Activated CD8-positive, alpha-beta T cell treated with anti-CD3 and anti-CD28 coated beads for 36 hours (primary cell): ENCODE data around the gene AADAT. TPM values are rescaled to one million over a fixed set of nuclear protein-coding genes. Genes with fewer than 3 reads are reported as not detected.

Experiments used
- ATAC-seq: fragments of 200-7000 bp; cut with Tn5 transposase; one replicate; pipeline ENCODE4 v1.10.0; 2021; ENCODE audit warnings: mild to moderate bottlenecking, moderate library complexity
- CTCF ChIA-PET: fragments of 350-600 bp; sonication (Branson Sonifier 250); formaldehyde crosslinking; loops from one replicate; lab custom pipeline; 2021; ENCODE audit warnings: antibody characterized with exemption; lab: Charles Lee
- POLR2A ChIA-PET: fragments of 350-600 bp; sonication (Branson Sonifier 250); formaldehyde crosslinking; loops from one replicate; lab custom pipeline; 2021; ENCODE audit warnings: antibody characterized with exemption; lab: Charles Lee
- DNase-seq: peaks from one replicate; pipeline ENCODE4 v3.0.0-alpha.2; 2020
- H3K27ac Mint-ChIP-seq: one replicate; pipeline ENCODE4 v1.8.0; 2021; ENCODE audit warnings: mild to moderate bottlenecking, mixed read lengths
- H3K27me3 Mint-ChIP-seq: one replicate; pipeline ENCODE4 v1.8.0; 2021; ENCODE audit warnings: mixed read lengths
- H3K36me3 Mint-ChIP-seq: one replicate; pipeline ENCODE4 v1.8.0; 2021; ENCODE audit warnings: low read depth, mixed read lengths
- H3K4me1 Mint-ChIP-seq: one replicate; pipeline ENCODE4 v1.8.0; 2021; ENCODE audit warnings: low read depth, mixed read lengths
- H3K4me3 Mint-ChIP-seq: one replicate; pipeline ENCODE4 v1.8.0; 2021; ENCODE audit warnings: mild to moderate bottlenecking, moderate library complexity, mixed read lengths
- H3K9me3 Mint-ChIP-seq: one replicate; pipeline ENCODE4 v1.8.0; 2021; ENCODE audit warnings: mixed read lengths
- intact Hi-C: fragments of 100-400 bp; cut with micrococcal nuclease; formaldehyde crosslinking; loops from one replicate; pipeline ENCODE4 v1.10.0; 2022
- total RNA-seq, 2 experiments: library from RNA; stranded (reverse); gene quantifications; one replicate each; pipeline ENCODE4 v1.2.3, GENCODE V29; 2021
- TF ChIP-seq, protein P1 (sequence below): fragments of 200-600 bp; IDR thresholded peaks from one replicate; pipeline ENCODE4 v1.8.0; 2022; ENCODE audit warnings: antibody characterized with exemption, mild to moderate bottlenecking

The AADAT gene
- total RNA-seq, 2 experiments from 2014 or later: not detected

GRCh38 chr4:170134821-170135220 lies 45.1 kb upstream of the AADAT start:
- no peak for ATAC-seq
- Mint-ChIP-seq H3K4me1 (peaks cover 2% of the 10 kb centered on the region), H3K9me3 (peaks cover 10% of the 10 kb centered on the region), H3K4me3 (no peak overlapping the region), H3K27me3 (peaks cover 3% of the 10 kb centered on the region), H3K27ac (no peak overlapping the region), H3K36me3 (no peaks in the 10 kb centered on the region)
- no peak for DNase-seq
- intact Hi-C loops: loop anchor here (10.0 kb wide), 1 partner anchor 100 kb away; no protein-coding TSS in a partner anchor
- TF ChIP-seq, protein P1, sequence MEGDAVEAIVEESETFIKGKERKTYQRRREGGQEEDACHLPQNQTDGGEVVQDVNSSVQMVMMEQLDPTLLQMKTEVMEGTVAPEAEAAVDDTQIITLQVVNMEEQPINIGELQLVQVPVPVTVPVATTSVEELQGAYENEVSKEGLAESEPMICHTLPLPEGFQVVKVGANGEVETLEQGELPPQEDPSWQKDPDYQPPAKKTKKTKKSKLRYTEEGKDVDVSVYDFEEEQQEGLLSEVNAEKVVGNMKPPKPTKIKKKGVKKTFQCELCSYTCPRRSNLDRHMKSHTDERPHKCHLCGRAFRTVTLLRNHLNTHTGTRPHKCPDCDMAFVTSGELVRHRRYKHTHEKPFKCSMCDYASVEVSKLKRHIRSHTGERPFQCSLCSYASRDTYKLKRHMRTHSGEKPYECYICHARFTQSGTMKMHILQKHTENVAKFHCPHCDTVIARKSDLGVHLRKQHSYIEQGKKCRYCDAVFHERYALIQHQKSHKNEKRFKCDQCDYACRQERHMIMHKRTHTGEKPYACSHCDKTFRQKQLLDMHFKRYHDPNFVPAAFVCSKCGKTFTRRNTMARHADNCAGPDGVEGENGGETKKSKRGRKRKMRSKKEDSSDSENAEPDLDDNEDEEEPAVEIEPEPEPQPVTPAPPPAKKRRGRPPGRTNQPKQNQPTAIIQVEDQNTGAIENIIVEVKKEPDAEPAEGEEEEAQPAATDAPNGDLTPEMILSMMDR: no peak
- POLR2A ChIA-PET: no interaction called here
- CTCF ChIA-PET: no interaction called here

- peaks cover 8% of the 10 kb centered on the region for H3K9me3 Mint-ChIP-seq
- DNase-seq (no peak), ATAC-seq (no peak)
- H3K36me3 Mint-ChIP-seq: no peaks in the 10 kb centered on the region
- intact Hi-C loops: no loop called here
- ChIA-PET CTCF (no interaction called here), POLR2A (no interaction called here)
- no peak overlapping the region for H3K4me3 Mint-ChIP-seq
- no peaks in the 10 kb centered on the region for H3K4me1 Mint-ChIP-seq
- H3K27me3 Mint-ChIP-seq: no peaks in the 10 kb centered on the region
- H3K27ac Mint-ChIP-seq: no peak overlapping the region
- TF ChIP-seq, protein P1: no peak
Observed at GRCh38 chr4:170128219-170128804, 38.6 kb upstream of the AADAT start.

DNA sequence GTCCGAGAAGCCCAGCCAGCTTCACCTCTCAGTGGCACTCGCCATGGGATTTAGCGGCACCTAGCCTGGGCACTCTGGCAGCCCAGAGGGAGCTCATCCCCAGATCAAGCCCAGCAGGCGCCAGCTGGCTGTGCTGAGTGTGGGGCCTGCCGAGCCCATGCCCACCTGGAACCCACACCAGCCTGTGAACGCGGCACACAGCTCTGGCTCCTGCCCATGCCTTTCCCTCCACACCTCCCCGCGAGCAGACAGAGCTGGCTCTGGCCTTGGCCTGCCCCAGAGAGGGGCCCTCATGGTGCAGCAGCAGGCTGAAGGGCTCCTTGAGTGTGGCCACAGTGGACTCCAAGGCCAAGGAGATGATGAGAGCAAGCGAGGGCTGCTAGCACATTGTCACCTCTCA lies 38.0 kb upstream of the AADAT start:
- Mint-ChIP-seq H3K9me3 (peaks cover 2% of the 10 kb centered on the region), H3K36me3 (no peaks in the 10 kb centered on the region), H3K4me1 (no peaks in the 10 kb centered on the region), H3K4me3 (no peak overlapping the region), H3K27me3 (no peaks in the 10 kb centered on the region), H3K27ac (no peak overlapping the region)
- CTCF ChIA-PET: no interaction called here
- ATAC-seq (no peak), DNase-seq (no peak)
- POLR2A ChIA-PET: no interaction called here
- TF ChIP-seq, protein P1: no peak
- intact Hi-C loops: no loop called here

- POLR2A ChIA-PET: no interaction called here
- no peak for ATAC-seq
- no peaks in the 10 kb centered on the region for H3K27me3 Mint-ChIP-seq
- TF ChIP-seq, protein P1: no peak
- intact Hi-C loops: no loop called here
- CTCF ChIA-PET: no interaction called here
- H3K4me1 Mint-ChIP-seq: no peaks in the 10 kb centered on the region
- no peak overlapping the region for H3K4me3 Mint-ChIP-seq
- DNase-seq: no peak
- no peak overlapping the region for H3K27ac Mint-ChIP-seq
- no peaks in the 10 kb centered on the region for H3K9me3 Mint-ChIP-seq
- H3K36me3 Mint-ChIP-seq: no peaks in the 10 kb centered on the region
Observed at GRCh38 chr4:170124406-170124805, 34.6 kb upstream of the AADAT start.

- Mint-ChIP-seq H3K27ac (no peak overlapping the region), H3K4me1 (no peaks in the 10 kb centered on the region), H3K4me3 (no peak overlapping the region), H3K27me3 (no peaks in the 10 kb centered on the region), H3K36me3 (no peaks in the 10 kb centered on the region), H3K9me3 (no peaks in the 10 kb centered on the region)
- ChIA-PET CTCF (no interaction called here), POLR2A (no interaction called here)
- DNase-seq (no peak), ATAC-seq (no peak)
- TF ChIP-seq, protein P1: no peak
- intact Hi-C loops: no loop called here
Observed at GRCh38 chr4:170122252-170122651, 32.5 kb upstream of the AADAT start.
